ENCODE data around the gene HERC3. TPM values are rescaled to one million over a fixed set of nuclear protein-coding genes. Genes with fewer than 3 reads are reported as not detected.

The HERC3 gene
- total RNA-seq, 2 experiments from 2014 or later: 59.7 to 66.4 TPM

DNA sequence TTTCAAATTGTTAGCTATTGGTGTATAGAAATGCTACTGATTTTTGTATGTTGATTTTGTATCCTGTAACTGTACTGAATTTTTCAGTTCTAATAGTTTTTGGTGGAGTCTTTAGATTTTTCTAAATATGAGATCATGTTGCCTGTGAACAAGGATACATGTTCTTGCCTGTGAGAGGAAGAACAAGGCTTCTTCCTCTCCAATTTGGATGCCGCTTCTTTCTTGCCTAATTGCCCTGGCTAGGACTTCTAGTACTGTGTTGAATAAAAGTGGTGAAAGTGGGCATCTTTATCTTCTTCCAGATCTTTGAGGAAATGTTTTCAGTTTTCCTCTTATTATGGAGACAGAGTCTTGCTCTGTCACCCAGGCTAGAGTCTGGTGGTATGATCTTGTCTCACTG lies 121.5 kb downstream of the HERC3 start:
- H3K9me3 Mint-ChIP-seq: peaks cover 26% of the 10 kb centered on the region

DNA sequence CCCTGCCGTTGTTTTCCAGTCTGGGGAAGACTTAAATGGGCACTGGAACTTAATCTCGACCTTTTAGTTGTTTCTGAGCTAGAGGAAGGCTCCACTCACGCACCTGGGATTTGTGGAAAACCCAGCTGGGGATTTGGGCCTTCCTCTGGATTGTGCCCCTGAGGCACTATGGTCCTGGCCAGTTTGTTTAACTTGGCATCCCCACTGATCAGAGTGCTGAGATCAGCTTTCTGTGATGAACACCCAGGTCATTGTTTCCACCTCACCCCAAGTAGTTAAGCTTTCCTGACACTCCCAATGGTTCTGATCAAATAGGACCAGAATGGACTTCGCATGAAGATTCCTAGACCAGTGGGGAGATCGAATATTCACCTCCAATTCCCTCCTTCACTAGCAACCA lies 125.8 kb downstream of the HERC3 start:
- no peaks in the 10 kb centered on the region for H3K4me1 Mint-ChIP-seq (ENCODE audit: low read depth)
- intact Hi-C loops (cut with micrococcal nuclease): no loop called here
- peaks cover 56% of the 10 kb centered on the region for H3K36me3 Mint-ChIP-seq (ENCODE audit: low read depth)
- peaks cover 20% of the 10 kb centered on the region for H3K9me3 Mint-ChIP-seq
- ChIA-PET POLR2A (no interaction called here), CTCF (interaction anchor here (0.9 kb wide), 1 partner anchor 179 kb away, joined by 3 read pairs; no protein-coding TSS in a partner anchor)
- TF ChIP-seq, protein P1, sequence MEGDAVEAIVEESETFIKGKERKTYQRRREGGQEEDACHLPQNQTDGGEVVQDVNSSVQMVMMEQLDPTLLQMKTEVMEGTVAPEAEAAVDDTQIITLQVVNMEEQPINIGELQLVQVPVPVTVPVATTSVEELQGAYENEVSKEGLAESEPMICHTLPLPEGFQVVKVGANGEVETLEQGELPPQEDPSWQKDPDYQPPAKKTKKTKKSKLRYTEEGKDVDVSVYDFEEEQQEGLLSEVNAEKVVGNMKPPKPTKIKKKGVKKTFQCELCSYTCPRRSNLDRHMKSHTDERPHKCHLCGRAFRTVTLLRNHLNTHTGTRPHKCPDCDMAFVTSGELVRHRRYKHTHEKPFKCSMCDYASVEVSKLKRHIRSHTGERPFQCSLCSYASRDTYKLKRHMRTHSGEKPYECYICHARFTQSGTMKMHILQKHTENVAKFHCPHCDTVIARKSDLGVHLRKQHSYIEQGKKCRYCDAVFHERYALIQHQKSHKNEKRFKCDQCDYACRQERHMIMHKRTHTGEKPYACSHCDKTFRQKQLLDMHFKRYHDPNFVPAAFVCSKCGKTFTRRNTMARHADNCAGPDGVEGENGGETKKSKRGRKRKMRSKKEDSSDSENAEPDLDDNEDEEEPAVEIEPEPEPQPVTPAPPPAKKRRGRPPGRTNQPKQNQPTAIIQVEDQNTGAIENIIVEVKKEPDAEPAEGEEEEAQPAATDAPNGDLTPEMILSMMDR (IDR thresholded peaks at IDR 0.05): no peak
- no peaks in the 10 kb centered on the region for H3K27me3 Mint-ChIP-seq
- DNase-seq: no peak
- H3K27ac Mint-ChIP-seq: no peak overlapping the region
- no peak overlapping the region for H3K4me3 Mint-ChIP-seq
- no peak for ATAC-seq

More for the DNA sequence above, 121.5 kb downstream of the HERC3 start:
- Mint-ChIP-seq H3K27me3 (no peaks in the 10 kb centered on the region), H3K36me3 (ENCODE audit: low read depth) (peaks cover 82% of the 10 kb centered on the region), H3K4me3 (no peak overlapping the region), H3K27ac (no peak overlapping the region), H3K4me1 (ENCODE audit: low read depth) (no peaks in the 10 kb centered on the region)
- ATAC-seq (no peak), DNase-seq (no peak)
- ChIA-PET CTCF (interaction anchor here (1.3 kb wide), 1 partner anchor 41 kb away, joined by 3 read pairs; no protein-coding TSS in a partner anchor), POLR2A (no interaction called here)
- intact Hi-C loops (cut with micrococcal nuclease): no loop called here
- TF ChIP-seq, protein P1 (IDR thresholded peaks at IDR 0.05): no peak

DNA sequence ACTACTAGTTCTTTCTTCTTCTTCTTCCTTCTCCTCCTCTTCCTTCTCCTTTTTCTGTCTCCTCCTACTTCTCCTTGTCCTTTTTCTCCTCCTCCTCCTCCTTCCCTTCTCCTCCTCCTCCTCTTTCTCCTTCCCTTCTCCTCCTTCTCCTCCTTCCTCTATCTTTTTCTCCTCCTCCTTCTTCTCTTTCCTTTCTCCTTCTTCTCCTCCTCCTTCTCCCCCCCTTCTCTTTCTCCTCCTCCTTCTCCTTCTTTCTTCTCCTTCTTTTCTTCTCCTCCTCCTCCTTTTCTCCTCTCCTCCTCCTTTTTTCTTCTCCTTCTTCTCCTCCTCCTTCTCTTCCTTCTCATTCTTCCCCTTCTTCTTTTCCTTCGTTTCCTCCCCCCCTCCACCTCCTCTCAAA lies 127.1 kb downstream of the HERC3 start:
- intact Hi-C loops (cut with micrococcal nuclease): no loop called here
- no peaks in the 10 kb centered on the region for H3K4me1 Mint-ChIP-seq (ENCODE audit: low read depth)
- no peaks in the 10 kb centered on the region for H3K27me3 Mint-ChIP-seq
- ATAC-seq (no peak), DNase-seq (no peak)
- no peak overlapping the region for H3K27ac Mint-ChIP-seq
- H3K4me3 Mint-ChIP-seq: no peak overlapping the region
- ChIA-PET POLR2A (no interaction called here), CTCF (no interaction called here)
- peaks cover 20% of the 10 kb centered on the region for H3K9me3 Mint-ChIP-seq
- peaks cover 46% of the 10 kb centered on the region for H3K36me3 Mint-ChIP-seq (ENCODE audit: low read depth)
- TF ChIP-seq, protein P1 (IDR thresholded peaks at IDR 0.05): no peak

DNA sequence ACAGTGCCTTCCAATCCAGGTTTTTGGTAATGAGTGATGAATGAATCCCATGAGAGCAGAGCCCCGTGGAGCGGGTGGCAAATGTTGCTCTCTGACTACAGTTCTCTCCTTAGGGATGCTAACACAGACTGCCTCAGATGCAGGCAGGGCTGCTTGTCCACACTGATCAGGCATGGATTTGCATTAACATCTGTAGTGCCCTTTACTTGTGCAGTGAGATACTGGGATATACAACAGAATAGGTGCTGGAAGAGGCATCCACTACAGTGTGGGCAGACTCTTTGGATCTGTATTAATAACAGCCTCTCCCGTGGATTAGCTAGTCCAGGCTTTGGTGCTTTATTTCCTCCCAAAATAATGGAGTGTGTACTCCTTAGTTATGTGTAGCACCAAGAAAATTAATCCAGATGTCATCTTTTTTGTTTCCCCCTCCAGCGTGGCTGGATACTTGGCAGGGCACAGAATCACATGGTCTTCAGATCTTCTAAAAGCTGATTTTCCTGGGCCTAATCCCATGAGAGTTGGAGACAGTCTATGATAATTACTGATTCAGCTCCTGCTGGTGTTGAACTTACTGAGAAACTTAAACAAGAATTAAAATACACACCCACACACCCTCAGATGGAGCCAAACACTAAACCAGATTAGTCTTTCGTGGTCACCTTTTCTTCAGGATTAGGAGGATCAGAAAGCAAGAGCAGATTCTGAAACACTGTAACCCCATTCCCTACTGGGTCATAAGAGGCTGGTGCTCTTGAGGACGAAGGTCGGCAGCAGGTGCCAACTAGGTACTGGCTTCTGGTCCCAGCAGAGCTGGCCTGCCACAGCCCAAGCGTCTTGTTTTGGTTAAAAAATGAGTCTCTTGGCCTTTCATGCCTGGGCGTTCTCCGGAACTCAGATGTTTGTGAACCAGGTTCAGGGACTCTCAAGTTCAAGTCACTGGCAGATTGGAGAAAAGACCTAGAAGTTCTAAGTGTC lies 128.5 kb downstream of the HERC3 start:
- H3K27me3 Mint-ChIP-seq: no peaks in the 10 kb centered on the region
- TF ChIP-seq, protein P1 (IDR thresholded peaks at IDR 0.05): no peak
- ATAC-seq (no peak), DNase-seq (no peak)
- intact Hi-C loops (cut with micrococcal nuclease): no loop called here
- no peak overlapping the region for H3K27ac Mint-ChIP-seq
- peaks cover 38% of the 10 kb centered on the region for H3K36me3 Mint-ChIP-seq (ENCODE audit: low read depth)
- H3K4me1 Mint-ChIP-seq (ENCODE audit: low read depth): no peaks in the 10 kb centered on the region
- ChIA-PET CTCF (interaction anchor here (0.9 kb wide), 1 partner anchor 10 kb away, joined by 3 read pairs; no protein-coding TSS in a partner anchor), POLR2A (no interaction called here)
- no peak overlapping the region for H3K4me3 Mint-ChIP-seq
- peaks cover 15% of the 10 kb centered on the region for H3K9me3 Mint-ChIP-seq

DNA sequence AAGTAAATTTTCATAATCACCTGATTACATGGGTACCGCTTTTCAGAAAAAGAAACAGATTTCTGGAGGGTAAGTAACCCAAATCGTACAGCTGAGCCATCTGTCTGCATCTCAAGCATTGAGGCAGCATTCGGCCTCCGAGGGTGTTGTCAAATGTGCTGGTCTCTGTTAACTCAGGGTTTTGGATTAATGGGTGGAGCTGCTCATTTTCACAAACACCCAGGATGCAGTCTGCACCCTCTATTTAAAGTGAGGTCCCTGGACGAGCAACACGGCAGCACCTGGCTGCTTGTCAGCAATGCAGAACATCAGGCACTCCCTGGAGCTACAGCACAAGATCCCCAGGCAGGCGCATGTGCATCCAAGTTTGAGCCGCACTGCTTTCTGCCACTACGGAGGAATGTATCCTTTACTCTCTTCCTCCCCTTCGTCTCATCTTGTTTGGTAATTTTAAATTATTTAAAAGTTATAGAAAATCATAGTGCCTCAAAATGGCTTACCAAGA lies 130.0 kb downstream of the HERC3 start:
- peaks cover 9% of the 10 kb centered on the region for H3K9me3 Mint-ChIP-seq
- peaks cover 22% of the 10 kb centered on the region for H3K36me3 Mint-ChIP-seq (ENCODE audit: low read depth)
- no peak overlapping the region for H3K4me3 Mint-ChIP-seq
- ATAC-seq (no peak), DNase-seq (no peak)
- no peaks in the 10 kb centered on the region for H3K4me1 Mint-ChIP-seq (ENCODE audit: low read depth)
- TF ChIP-seq, protein P1 (IDR thresholded peaks at IDR 0.05): no peak
- no peak overlapping the region for H3K27ac Mint-ChIP-seq
- CTCF ChIA-PET: interaction anchor here (1.1 kb wide), 1 partner anchor 301 kb away, joined by 3 read pairs; no protein-coding TSS in a partner anchor
- H3K27me3 Mint-ChIP-seq: no peaks in the 10 kb centered on the region
- POLR2A ChIA-PET: interaction anchor here (0.6 kb wide), 1 partner anchor 192 kb away, joined by 4 read pairs; no protein-coding TSS in a partner anchor
- intact Hi-C loops (cut with micrococcal nuclease): no loop called here
